Muscle of arm (tissue), 12 donors: ENCODE measurements around the gene CAPN7. TPM values are rescaled to one million over a fixed set of nuclear protein-coding genes. Genes with fewer than 3 reads are reported as not detected.

Experiments
- DNase-seq: peaks from one replicate; pipeline ENCODE4 v3.0.0-alpha.2; 2013
- polyA plus RNA-seq, 12 donors: library from polyadenylated mRNA; unstranded; fragments of 120-200 nt; gene quantifications; one replicate each; pipeline ENCODE4 v1.2.1, GENCODE V29; 2013; ENCODE audit not compliant: insufficient read length in 12 of 12

Gene CAPN7
- polyA plus RNA-seq, 12 donors, result 22.0 to 42.1 (median 30.9) TPM; not detected in 1

DNA sequence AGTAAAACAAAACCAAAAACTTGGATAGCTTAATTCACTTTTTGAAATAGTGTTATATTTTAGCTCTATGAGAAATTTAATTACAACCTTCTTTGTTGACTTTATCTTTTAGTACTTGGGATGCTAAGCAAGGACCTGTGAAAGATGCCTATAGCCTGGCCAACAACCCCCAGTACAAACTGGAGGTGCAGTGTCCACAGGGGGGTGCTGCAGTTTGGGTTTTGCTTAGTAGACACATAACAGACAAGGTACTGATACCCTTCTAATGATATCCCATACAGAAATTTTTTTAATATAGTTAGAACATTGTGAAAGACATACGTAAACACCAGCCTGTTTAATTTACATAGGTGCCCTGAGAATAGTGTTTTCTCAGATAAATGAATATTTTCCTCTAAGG is 35.3 kb downstream of the CAPN7 start:
- no peak for DNase-seq

DNA sequence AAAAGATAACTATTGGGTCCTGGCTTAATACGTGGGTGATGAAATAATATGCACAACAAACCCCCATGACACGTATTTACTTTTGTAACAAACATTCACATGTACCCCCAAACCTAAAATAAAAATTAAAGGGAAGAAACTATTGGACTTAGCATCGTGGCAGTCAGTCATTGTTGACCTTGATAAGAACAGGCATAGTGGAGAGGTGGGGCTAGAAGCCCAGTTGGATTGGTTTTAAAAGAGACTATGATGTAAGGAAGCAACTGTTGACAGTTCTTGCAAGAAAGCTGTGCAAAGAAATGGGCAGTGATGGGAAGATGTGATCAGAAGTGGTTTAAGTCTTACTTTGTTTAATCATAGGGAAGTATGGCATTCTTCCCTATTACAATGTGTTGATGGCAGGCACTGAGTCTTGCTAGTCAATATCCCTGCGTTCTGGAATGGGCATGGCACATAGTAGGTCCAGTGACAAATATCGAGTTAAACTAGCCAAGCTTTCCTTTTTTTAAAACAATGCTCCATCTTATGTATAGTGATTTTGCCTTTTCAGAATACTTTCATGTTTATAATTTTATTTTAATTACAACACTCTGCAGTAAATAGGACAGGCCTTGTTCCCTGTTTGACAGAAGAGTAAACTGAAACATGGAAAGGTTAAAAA is 37.9 kb downstream of the CAPN7 start:
- DNase-seq, result no peak

DNA sequence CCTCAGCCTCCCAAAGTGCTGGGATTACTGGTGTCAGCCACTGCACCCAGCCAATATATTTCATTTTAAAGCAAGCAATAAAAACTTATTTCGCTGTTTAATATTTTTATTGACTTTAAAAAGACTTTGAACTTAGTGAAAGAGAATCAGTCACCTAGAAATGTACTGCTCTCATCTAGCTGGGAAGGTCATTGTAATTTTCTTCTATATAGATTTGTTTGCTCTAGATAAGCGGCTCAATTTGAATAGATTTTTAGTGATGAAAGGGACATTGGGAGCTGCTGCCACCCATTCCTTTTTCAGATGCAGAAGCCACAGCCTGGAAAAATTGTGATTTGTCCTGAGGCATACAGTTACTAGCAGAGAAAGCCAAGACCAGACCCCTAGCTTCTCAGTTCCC is 40.1 kb downstream of the CAPN7 start:
- DNase-seq, result no peak

- DNase-seq, result no peak
Measured at GRCh38 chr3:15253023-15253697, 47.1 kb downstream of the CAPN7 start.

- no peak for DNase-seq
Measured at GRCh38 chr3:15255215-15255614, 49.2 kb downstream of the CAPN7 start.

- DNase-seq, result no peak
Measured at GRCh38 chr3:15256861-15257341, 50.9 kb downstream of the CAPN7 start.

GRCh38 chr3:15258720-15259119 is 52.7 kb downstream of the CAPN7 start:
- no peak for DNase-seq

DNA sequence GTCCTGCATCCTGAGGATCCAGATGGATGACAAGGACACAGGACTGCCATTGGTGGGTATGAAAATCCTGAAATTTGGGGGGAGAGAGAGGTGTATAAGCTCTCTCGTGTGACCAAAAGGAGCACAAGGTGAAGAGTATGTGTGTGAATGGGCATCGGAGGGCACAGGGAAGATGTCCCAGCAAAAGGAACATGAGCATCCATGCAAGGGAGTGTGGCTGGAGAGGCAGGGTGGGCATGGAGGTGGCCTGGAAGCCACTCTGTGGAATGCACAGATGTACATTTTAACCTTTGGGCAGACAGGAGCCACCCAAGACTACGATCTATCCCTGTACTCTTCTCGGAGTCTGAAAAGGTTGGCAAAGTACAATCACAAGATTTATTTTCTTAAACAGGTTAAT is 54.5 kb downstream of the CAPN7 start:
- DNase-seq, result no peak

GRCh38 chr3:15261274-15261673 is 55.2 kb downstream of the CAPN7 start:
- no peak for DNase-seq

GRCh38 chr3:15262021-15262420 is 56.0 kb downstream of the CAPN7 start:
- no peak for DNase-seq

DNA sequence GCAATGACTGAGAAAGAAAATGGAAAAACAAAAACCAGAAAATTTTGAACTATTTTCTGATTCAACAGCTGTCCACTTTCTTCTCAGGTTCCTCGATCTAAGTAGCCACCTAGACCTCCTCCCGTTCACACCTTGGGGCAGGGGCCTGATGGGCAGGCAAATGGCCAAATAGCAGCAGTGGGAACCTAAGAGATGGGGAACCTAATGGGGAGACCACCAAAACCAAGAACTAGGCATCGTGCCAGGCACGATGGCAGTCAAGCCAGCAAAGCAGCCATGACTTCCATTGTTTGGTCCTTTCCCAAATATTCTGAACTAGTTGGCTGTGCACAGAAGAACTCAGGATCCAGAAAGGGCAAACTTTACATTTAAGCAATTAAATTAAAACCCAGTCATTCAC is 57.1 kb downstream of the CAPN7 start:
- no peak for DNase-seq

- DNase-seq, result no peak
Measured at GRCh38 chr3:15263926-15264325, 57.9 kb downstream of the CAPN7 start.

DNA sequence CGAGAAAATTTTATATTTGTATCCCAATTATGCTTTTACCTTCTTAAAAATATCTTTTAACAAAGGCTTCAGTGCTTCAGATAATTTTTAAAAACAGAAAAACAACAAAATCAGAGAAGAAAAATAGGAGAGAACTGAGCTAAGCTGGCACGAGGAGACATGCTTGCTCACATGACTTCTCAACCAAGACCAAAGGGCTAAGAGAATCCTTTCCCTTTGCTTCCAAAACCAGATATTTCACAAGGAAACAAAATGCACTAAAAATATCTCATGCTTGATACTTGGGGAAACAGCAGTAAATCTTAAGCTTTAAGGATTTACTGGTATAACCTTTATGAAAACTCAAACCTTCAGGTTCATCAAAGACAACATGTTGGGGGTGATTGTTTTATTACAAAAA is 58.4 kb downstream of the CAPN7 start:
- DNase-seq, result no peak

DNA sequence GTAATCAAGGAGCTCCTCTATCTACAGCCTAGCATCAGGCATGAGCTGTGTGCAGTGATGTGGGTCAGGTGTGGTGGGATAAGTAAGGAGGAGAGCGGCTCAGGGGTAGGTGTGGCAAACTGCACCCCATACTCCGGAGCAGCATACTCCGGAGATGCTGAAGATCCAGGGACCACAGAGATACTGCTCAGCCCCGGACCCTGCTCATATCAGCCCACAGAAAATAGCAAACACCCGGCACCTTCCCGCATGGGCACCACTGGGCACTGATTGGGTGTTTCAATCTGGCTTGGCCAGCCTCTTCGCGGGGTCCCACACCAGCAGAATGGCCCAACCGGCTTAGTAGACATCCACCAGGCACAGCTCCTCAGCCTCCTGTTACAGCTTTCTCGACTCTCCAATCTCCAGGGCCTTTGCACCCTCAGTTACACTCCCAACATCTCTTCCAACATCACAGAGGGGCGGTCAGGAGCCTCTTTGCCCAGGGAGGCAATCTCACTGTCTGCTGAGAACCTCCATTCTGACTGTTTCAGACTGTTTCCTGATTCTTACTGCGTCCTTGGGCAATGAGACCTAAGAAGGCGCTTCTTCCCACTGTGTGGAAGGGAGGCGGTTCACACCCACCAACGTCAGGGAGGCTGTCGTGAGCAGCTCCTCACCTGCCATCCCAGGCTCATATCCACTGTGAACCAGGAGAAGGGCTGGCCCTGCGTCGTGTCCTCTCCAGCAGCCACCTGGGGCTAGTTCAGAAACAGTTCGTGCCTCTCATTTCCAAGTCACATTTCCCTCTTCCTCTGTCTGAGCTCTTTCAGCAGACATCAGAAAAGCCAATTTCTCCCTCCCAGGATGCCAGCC is 59.8 kb downstream of the CAPN7 start:
- no peak for DNase-seq

DNA sequence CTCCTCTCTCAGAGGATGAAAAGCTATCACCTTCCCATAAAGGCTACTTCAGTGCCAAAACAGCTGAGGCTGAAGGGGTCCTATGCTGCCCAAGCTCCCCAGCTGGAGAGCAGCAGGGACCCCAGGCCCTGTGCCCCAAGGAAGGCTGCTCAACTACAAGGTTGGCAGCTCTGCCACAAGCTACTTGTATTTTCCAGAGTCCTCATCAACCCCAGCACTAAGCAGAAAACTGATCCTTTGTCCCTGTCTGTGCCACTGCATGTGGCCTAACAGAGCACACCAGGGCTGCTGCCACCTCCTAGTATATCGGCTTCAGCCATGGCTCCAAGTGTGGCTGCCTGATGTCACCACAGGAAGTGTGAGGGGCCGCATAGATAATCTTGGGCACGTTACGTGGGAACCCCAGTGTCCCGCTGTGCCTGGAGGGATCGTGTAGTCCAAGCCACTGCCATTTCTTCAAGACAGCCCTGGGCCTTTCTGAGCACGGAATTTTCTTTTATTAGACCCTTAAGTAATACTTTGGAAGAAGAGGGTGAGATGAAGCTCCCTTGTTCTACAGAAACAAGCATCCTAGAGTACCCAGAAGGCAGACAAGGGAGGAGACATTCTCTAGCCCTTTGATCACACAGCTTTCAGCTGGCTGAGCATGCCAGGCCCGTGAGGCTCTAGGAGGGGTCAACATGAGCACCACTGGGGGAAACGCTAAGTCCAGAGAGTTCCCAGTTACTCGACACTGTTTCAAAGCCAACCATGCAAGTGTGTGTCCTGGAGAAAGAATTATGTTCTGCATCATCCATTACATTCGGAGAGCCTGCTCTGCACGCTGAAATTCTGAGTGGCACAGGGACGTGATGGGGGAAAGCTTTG is 60.7 kb downstream of the CAPN7 start:
- DNase-seq, result no peak

- DNase-seq, result no peak
Measured at GRCh38 chr3:15267502-15267901, 61.5 kb downstream of the CAPN7 start.

- DNase-seq, result peak; percentile 87
Measured at GRCh38 chr3:15268033-15268631, 62.1 kb downstream of the CAPN7 start.

DNA sequence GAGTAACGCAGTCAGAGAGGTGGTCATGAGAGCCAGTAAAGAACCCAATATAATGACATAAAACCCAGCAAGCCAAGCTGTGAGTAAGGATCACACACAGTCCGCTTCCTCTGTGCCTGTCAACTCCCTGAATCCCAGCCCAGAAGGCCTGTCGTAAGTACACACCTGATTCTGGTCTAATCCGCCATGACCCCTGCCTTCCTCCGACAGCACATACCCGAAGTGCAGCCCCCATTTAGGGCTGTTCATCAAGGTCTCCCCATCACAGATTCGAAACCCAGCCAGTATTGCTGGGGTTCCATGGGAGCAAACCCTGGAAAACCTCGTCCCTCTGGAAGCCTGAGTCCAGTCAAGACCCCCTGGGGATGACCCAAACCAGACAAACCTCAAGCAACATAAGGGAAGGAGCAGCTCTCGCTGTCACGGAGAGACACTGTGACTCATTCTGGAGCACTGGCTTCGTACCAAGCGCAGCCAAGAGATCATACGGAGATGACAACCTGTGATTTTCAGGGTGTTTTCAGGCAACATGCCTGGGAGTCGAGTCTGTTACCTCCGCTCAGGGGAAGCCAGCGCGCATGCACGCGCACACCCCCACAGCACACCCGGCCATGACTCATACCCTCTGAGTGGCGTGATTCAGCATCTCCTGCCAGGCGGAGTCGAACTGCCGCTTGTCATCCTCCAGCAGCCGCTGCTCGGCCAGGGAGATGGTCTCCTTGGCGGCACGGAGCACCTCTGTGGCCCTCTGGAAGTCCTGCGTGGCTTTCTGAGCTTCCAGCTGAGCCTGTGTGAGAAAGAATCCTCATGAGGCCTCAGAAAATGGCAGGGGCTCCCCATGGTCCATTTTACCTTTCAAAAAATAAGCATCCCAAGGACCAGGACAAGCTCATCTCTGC is 63.3 kb downstream of the CAPN7 start:
- DNase-seq, result peak; percentile 55

- DNase-seq, result no peak
Measured at GRCh38 chr3:15271030-15271429, 65.0 kb downstream of the CAPN7 start.

DNA sequence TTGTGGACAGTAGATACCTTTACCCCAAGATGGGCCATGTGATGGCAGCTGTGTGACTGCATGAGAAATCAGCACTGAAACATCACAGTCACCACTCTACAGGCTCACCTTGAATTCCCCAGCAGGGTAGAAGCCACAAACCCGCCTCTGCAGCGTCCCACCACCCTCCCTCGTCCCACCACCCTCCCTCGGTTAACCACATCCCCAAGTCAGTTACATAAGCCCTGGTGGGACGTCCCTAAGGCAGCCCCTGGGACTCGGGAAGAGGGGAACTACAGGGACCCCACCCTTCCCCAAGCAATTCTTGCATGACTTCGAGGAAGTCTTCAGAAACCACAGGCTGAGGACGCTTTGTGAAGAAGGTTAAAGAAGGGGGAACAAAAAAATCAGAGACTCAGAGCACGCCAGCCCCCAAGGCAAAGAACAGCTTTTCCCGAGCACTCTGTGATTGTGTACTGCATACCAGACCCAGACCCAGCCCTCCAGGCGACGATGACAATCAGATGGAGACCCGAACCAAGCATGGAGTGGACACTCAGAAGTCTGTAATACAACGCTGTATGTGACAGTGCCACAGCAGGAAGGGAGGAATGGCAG is 65.8 kb downstream of the CAPN7 start:
- DNase-seq, result no peak
